ENCODE results near the gene ABI2. TPM values are rescaled to one million over a fixed set of nuclear protein-coding genes. Genes with fewer than 3 reads are reported as not detected.

The ABI2 gene
- polyA plus RNA-seq, 1 of the 3 experiments (the other 2 are of a cell fraction): 51.5 TPM

DNA sequence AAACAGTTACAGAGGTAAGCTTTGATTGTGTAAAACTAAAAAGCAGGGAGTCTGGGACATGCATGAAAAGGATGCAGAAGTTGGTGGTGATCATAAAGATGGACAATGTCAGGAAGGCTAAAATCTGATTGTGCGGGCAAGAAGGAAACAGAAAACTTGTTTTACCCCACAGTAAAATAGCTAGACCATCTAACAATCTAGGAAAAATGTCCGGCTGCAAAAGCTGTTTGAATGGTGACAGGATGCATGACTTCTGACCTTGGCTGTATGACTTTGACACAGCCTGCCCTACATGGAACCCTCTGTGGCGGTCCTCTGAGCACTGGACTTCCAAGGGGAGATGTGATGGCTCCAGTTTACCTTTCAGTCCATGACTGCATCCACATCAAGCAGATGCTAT, 113.3 kb downstream of the ABI2 start:
- no peak for DNase-seq
- Histone ChIP-seq H3K79me2 (ENCODE audit: insufficient read depth) (peaks cover 46% of the 10 kb centered on the region), H2AFZ (ENCODE audit: low read depth) (no peak overlapping the region), H3K4me3 (ENCODE audit: low read depth in 2 of 2, low read length in 1 of 2) (no peak overlapping the region), H3K9ac (no peak overlapping the region), H3K27me3 (ENCODE audit: insufficient read depth) (no peaks in the 10 kb centered on the region), H3K4me2 (no peak overlapping the region), H3K9me3 (no peaks in the 10 kb centered on the region), H3K9me2 (no peaks in the 10 kb centered on the region), H4K20me1 (ENCODE audit: insufficient read depth) (peaks cover 12% of the 10 kb centered on the region; the same call in 1 of the 2 replicates), H3K4me1 (ENCODE audit: control insufficient read depth in 1 of 2, insufficient read depth in 2 of 2, low read depth in 1 of 2, low read length in 1 of 2) (peaks cover 0 to 4% of the 10 kb centered on the region in 2 experiments; a peak in 1 of 4 replicates), H3F3A (replicated peaks; ENCODE audit: insufficient read depth) (peaks cover 27% of the 10 kb centered on the region), H3K36me3 (replicated peaks in 1 of 2; ENCODE audit: control insufficient read depth in 1 of 2, insufficient read depth in 2 of 2, low read length in 1 of 2) (peaks cover 57 to 64% of the 10 kb centered on the region in 2 experiments), H3K27ac (ENCODE audit: low read depth in 2 of 2, low read length in 1 of 2) (no peak overlapping the region)
- TF ChIP-seq MXI1 (IDR thresholded peaks at IDR 0.05; ENCODE audit: low read depth, low read length): no peak
- TF ChIP-seq, protein P1, sequence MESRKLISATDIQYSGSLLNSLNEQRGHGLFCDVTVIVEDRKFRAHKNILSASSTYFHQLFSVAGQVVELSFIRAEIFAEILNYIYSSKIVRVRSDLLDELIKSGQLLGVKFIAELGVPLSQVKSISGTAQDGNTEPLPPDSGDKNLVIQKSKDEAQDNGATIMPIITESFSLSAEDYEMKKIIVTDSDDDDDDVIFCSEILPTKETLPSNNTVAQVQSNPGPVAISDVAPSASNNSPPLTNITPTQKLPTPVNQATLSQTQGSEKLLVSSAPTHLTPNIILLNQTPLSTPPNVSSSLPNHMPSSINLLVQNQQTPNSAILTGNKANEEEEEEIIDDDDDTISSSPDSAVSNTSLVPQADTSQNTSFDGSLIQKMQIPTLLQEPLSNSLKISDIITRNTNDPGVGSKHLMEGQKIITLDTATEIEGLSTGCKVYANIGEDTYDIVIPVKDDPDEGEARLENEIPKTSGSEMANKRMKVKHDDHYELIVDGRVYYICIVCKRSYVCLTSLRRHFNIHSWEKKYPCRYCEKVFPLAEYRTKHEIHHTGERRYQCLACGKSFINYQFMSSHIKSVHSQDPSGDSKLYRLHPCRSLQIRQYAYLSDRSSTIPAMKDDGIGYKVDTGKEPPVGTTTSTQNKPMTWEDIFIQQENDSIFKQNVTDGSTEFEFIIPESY (IDR thresholded peaks at IDR 0.05; ENCODE audit: borderline replicate concordance, low read depth): no peak
- no peak for TF ChIP-seq RXRA (IDR thresholded peaks at IDR 0.05; ENCODE audit: borderline replicate concordance, low read depth)
- no peak for TF ChIP-seq MEF2A (IDR thresholded peaks at IDR 0.05; ENCODE audit: borderline replicate concordance, low read depth)
- TF ChIP-seq YY1 (IDR thresholded peaks at IDR 0.05; ENCODE audit: low read depth): no peak
- no peak for TF ChIP-seq RFX5 (IDR thresholded peaks at IDR 0.05; ENCODE audit: low read length)
- TF ChIP-seq FOSL2 (IDR thresholded peaks at IDR 0.05; ENCODE audit: borderline replicate concordance, low read depth): no peak
- no peak for TF ChIP-seq JUND (IDR thresholded peaks at IDR 0.05)
- TF ChIP-seq, protein P2, sequence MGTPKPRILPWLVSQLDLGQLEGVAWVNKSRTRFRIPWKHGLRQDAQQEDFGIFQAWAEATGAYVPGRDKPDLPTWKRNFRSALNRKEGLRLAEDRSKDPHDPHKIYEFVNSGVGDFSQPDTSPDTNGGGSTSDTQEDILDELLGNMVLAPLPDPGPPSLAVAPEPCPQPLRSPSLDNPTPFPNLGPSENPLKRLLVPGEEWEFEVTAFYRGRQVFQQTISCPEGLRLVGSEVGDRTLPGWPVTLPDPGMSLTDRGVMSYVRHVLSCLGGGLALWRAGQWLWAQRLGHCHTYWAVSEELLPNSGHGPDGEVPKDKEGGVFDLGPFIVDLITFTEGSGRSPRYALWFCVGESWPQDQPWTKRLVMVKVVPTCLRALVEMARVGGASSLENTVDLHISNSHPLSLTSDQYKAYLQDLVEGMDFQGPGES (IDR thresholded peaks at IDR 0.05; ENCODE audit: low read depth, low read length): no peak
- TF ChIP-seq SMC3 (IDR thresholded peaks at IDR 0.05; ENCODE audit: low read depth, low read length): no peak
- TF ChIP-seq TAF1 (IDR thresholded peaks at IDR 0.05; ENCODE audit: borderline replicate concordance, low read depth, low read length): no peak
- no peak for TF ChIP-seq TCF12 (IDR thresholded peaks at IDR 0.05)
- TF ChIP-seq, protein P3, sequence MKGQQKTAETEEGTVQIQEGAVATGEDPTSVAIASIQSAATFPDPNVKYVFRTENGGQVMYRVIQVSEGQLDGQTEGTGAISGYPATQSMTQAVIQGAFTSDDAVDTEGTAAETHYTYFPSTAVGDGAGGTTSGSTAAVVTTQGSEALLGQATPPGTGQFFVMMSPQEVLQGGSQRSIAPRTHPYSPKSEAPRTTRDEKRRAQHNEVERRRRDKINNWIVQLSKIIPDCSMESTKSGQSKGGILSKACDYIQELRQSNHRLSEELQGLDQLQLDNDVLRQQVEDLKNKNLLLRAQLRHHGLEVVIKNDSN (IDR thresholded peaks at IDR 0.05; ENCODE audit: borderline replicate concordance, low read depth): no peak
- TF ChIP-seq, protein P4, sequence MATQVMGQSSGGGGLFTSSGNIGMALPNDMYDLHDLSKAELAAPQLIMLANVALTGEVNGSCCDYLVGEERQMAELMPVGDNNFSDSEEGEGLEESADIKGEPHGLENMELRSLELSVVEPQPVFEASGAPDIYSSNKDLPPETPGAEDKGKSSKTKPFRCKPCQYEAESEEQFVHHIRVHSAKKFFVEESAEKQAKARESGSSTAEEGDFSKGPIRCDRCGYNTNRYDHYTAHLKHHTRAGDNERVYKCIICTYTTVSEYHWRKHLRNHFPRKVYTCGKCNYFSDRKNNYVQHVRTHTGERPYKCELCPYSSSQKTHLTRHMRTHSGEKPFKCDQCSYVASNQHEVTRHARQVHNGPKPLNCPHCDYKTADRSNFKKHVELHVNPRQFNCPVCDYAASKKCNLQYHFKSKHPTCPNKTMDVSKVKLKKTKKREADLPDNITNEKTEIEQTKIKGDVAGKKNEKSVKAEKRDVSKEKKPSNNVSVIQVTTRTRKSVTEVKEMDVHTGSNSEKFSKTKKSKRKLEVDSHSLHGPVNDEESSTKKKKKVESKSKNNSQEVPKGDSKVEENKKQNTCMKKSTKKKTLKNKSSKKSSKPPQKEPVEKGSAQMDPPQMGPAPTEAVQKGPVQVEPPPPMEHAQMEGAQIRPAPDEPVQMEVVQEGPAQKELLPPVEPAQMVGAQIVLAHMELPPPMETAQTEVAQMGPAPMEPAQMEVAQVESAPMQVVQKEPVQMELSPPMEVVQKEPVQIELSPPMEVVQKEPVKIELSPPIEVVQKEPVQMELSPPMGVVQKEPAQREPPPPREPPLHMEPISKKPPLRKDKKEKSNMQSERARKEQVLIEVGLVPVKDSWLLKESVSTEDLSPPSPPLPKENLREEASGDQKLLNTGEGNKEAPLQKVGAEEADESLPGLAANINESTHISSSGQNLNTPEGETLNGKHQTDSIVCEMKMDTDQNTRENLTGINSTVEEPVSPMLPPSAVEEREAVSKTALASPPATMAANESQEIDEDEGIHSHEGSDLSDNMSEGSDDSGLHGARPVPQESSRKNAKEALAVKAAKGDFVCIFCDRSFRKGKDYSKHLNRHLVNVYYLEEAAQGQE (IDR thresholded peaks at IDR 0.05; ENCODE audit: low read depth, low read length): no peak
- ChIA-PET POLR2A (no interaction called here), CTCF (interaction anchor here (0.9 to 1.1 kb wide), 2 partner anchors 12 kb away, joined by 4 to 6 read pairs; no protein-coding TSS in a partner anchor)
- WGBS (ENCODE audit: low lambda C conversion rate): 98% methylated on average over 3 of the region's 3 CpGs
